Superior temporal gyrus (tissue), 1 donor: ENCODE measurements around the gene STIM2.
"Not testable (repeated sequence)": the region's sequence is repeated elsewhere in the genome, so short reads cannot be mapped to it uniquely, and the experiment has no call there.

Experiments
- DNase-seq: peaks from one replicate; pipeline ENCODE4 v3.0.0-alpha.2; 2016; ENCODE audit errors: extremely low spot score

The STIM2 gene

GRCh38 chr4:26953366-26953765 lies 92.7 kb downstream of the STIM2 start:
- no peak for DNase-seq

- no peak for DNase-seq
Observed at GRCh38 chr4:26953770-26954423, 93.3 kb downstream of the STIM2 start.

- no peak for DNase-seq
Observed at GRCh38 chr4:26955241-26955640, 94.6 kb downstream of the STIM2 start.

GRCh38 chr4:26958925-26959653 lies 98.4 kb downstream of the STIM2 start:
- DNase-seq = no peak

- no peak for DNase-seq
Observed at GRCh38 chr4:26959654-26960047, 99.0 kb downstream of the STIM2 start.

GRCh38 chr4:26962720-26963119 lies 102.1 kb downstream of the STIM2 start:
- DNase-seq = no peak

- no peak for DNase-seq
Observed at GRCh38 chr4:26964512-26964911, 103.9 kb downstream of the STIM2 start.

- no peak for DNase-seq
Observed at GRCh38 chr4:26964994-26965393, 104.4 kb downstream of the STIM2 start.

- not testable (repeated sequence) for DNase-seq
Observed at GRCh38 chr4:26975464-26976181, 115.0 kb downstream of the STIM2 start.

GRCh38 chr4:26978387-26979053 lies 117.9 kb downstream of the STIM2 start:
- no peak for DNase-seq

- DNase-seq = no peak
Observed at GRCh38 chr4:26984896-26985295, 124.3 kb downstream of the STIM2 start.

- no peak for DNase-seq
Observed at GRCh38 chr4:26985873-26986272, 125.2 kb downstream of the STIM2 start.

GRCh38 chr4:26987191-26987590 lies 126.5 kb downstream of the STIM2 start:
- DNase-seq = no peak

- no peak for DNase-seq
Observed at GRCh38 chr4:26991057-26991456, 130.4 kb downstream of the STIM2 start.

GRCh38 chr4:26992657-26993361 lies 132.2 kb downstream of the STIM2 start:
- peak; percentile 80 for DNase-seq

GRCh38 chr4:26993539-26993938 lies 132.9 kb downstream of the STIM2 start:
- DNase-seq = no peak

- DNase-seq = no peak
Observed at GRCh38 chr4:26993967-26994366, 133.3 kb downstream of the STIM2 start.

GRCh38 chr4:26995316-26995715 lies 134.7 kb downstream of the STIM2 start:
- no peak for DNase-seq

GRCh38 chr4:26996745-26997144 lies 136.1 kb downstream of the STIM2 start:
- no peak for DNase-seq

GRCh38 chr4:26999689-27000088 lies 139.0 kb downstream of the STIM2 start:
- DNase-seq = no peak

- DNase-seq = no peak
Observed at GRCh38 chr4:27000122-27000521, 139.5 kb downstream of the STIM2 start.

GRCh38 chr4:27000820-27001219 lies 140.2 kb downstream of the STIM2 start:
- DNase-seq = no peak
